ELF-1 (cell line): ENCODE results near the gene CCDC9.
A peak's percentile ranks its signal among the peaks of the same experiment; 100 is the strongest.
"Not testable (repeated sequence)": the region's sequence is repeated elsewhere in the genome, so short reads cannot be mapped to it uniquely, and the experiment has no call there.

Source experiments
- DNase-seq: peaks from one replicate; pipeline ENCODE4 v3.0.0-alpha.2; 2016; ENCODE audit warnings: low read depth, low spot score

The CCDC9 gene

GRCh38 chr19:47300867-47301266 is 44.5 kb downstream of the CCDC9 start:
- DNase-seq = not testable (repeated sequence)

GRCh38 chr19:47302249-47302648 is 45.9 kb downstream of the CCDC9 start:
- DNase-seq = no peak

- no peak for DNase-seq
Observed at GRCh38 chr19:47303966-47304365, 47.6 kb downstream of the CCDC9 start.

GRCh38 chr19:47305309-47305751 is 49.0 kb downstream of the CCDC9 start:
- peak; percentile 83 for DNase-seq

DNA sequence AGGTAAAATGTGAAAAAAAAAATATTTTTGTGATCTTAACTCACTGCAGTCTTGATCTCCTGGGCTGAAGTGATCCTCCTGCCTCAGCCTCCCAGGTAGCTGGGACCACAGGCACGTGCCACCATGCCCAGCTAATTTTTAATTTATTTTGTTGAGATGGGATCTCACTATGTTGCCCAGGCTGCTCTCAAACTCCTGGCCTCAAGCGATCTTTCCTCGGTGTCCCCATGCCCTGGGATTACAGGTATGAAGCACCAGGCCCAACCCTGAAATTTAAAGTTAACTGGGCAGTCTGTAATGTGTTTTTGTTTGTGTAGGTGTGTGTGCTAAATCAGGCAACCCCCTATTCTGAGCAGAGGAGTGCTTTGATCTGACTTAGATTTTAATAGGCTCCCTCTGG is 50.0 kb downstream of the CCDC9 start:
- no peak for DNase-seq

GRCh38 chr19:47309038-47309437 is 52.7 kb downstream of the CCDC9 start:
- DNase-seq = peak; percentile 62

GRCh38 chr19:47309608-47310007 is 53.3 kb downstream of the CCDC9 start, which contains the start of gene C5AR1:
Gene C5AR1, plus strand, starts transcription at chr19:47309861. Its CDS starts 35 bp downstream, at chr19:47309896.
- no peak for DNase-seq

DNA sequence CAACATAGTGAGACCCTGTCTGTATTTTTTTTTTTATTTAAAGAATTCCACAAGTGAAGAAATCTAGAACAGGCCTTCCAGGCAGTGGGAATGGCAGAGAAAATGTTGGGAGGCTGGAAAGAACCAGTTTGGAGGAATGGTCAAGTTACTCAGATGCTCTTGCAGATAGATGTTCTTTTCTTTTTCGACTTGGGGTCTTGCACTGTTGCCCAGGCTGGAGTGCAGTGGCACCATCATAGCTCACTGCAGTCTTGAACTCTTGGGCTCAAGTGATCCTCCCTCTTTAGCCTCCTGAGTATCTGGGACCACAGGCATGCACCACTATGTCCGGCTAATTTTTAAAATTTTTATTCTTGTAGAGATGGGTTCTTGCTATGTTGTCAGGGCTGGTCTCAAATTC is 54.0 kb downstream of the CCDC9 start:
- DNase-seq = no peak

- DNase-seq = no peak
Observed at GRCh38 chr19:47310819-47311218, 54.5 kb downstream of the CCDC9 start.

- no peak for DNase-seq
Observed at GRCh38 chr19:47312366-47313006, 56.2 kb downstream of the CCDC9 start.

DNA sequence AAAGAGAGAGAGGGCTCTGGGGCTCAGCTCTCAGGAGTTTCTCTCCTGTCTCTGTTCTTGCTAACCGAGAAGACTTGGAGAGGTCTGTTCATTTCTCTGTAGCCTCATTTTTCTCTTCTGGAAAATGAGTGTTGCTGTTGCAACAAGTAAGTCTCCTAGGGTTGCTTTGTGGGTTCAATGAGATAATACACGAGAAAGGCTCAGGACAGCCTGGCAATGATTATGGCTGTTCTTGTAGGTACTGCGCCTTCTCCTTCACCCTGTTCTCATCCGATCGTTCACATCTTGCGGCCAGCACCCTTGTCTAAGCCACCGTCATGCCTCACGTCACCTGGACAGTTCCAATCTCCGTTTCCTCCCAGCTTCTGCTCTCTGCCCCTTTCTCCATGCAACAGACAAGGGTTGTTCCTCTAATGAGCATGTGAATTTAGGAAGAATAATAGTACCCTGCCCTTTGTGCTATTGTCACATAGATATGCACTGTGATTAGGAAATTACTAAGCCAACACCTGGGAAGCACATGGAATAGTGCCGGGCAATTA is 57.5 kb downstream of the CCDC9 start:
- no peak for DNase-seq

- peak; percentile 59 for DNase-seq
Observed at GRCh38 chr19:47315125-47315821, 58.9 kb downstream of the CCDC9 start.

DNA sequence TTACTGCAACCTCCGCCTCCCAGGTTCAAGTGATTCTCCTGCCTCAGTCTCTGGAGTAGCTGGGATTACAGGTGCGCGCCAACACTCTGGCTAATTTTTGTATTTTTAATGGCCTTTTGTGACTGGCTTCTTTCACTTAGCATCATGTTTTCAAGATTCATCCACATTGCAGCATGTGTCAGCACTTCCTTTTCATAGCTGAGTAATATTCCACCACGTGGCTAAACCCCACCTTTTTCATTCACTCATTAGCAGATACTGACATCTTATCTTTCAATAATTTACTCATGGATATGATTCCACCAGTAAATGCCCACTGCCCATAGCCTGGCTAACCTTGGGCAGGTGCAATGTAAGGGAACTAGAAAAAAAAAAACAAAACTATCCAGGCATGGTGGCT is 60.2 kb downstream of the CCDC9 start:
- DNase-seq = no peak

- DNase-seq = no peak
Observed at GRCh38 chr19:47319923-47320871, 63.9 kb downstream of the CCDC9 start.
